Heart right ventricle (tissue), 16 donors: Measurements from ENCODE around the gene MAD1L1. TPM values are rescaled to one million over a fixed set of nuclear protein-coding genes. Genes with fewer than 3 reads are reported as not detected.

Source experiments
- ATAC-seq, 8 donors: fragments of 200-7000 bp; cut with Tn5 transposase; one replicate each; pipeline ENCODE4 v1.9.1; 2020; ENCODE audit warnings: mild to moderate bottlenecking in 8 of 8, moderate library complexity in 8 of 8, moderate number of reproducible peaks in 1 of 8
- DNase-seq, 2 donors: peaks; one replicate each; pipeline ENCODE4 v3.0.0-alpha.2; 2020
- H3K27ac ChIP-seq, 10 donors: fragments of 200-600 bp; sonication (generic) in 2 of 10; one replicate each; pipeline versions ENCODE4 v1.5.0 to v1.8.0; 2020 to 2022; ENCODE audit warnings: mild to moderate bottlenecking in 3 of 10
- H3K27me3 ChIP-seq, 7 donors: fragments of 200-600 bp; one replicate each; pipeline ENCODE4 v1.8.0; 2021 to 2022; ENCODE audit warnings: mild to moderate bottlenecking in 2 of 7
- H3K36me3 ChIP-seq, 9 donors: fragments of 200-600 bp; sonication (generic) in 1 of 9; one replicate each; pipeline versions ENCODE4 v1.5.0 to v1.8.0; 2020 to 2022; ENCODE audit warnings: mild to moderate bottlenecking in 2 of 9
- H3K4me1 ChIP-seq, 9 donors: fragments of 200-600 bp; sonication (generic) in 1 of 9; one replicate each; pipeline versions ENCODE4 v1.5.0 to v1.8.0; 2020 to 2022; ENCODE audit warnings: mild to moderate bottlenecking in 4 of 9
- H3K4me3 ChIP-seq, 10 donors: fragments of 200-600 bp; sonication (generic) in 2 of 10; one replicate each; pipeline versions ENCODE4 v1.5.0 to v1.8.0; 2020 to 2022; ENCODE audit warnings: mild to moderate bottlenecking in 7 of 10, moderate library complexity in 2 of 10
- H3K9me3 ChIP-seq, 11 donors: fragments of 200-600 bp in 10 of 11; sonication (generic) in 2 of 11; one replicate each; pipeline versions ENCODE4 v1.5.0 to v1.8.0; 2013 to 2022; ENCODE audit warnings: mild to moderate bottlenecking in 2 of 11, control low read depth in 1 of 11, moderate library complexity in 1 of 11
- WGBS, 2 donors: extraction: QIAGEN DNeasy Blood & Tissue Kit; methylation state at CpG; one replicate each; pipeline ENCODE4 v1.1.7; 2013; ENCODE audit warnings: inconsistent platforms in 1 of 2; 5-methylcytosine and 5-hydroxymethylcytosine counted together
- intact Hi-C, 10 donors: fragments of 100-400 bp; cut with DNase I; formaldehyde crosslinking; loops; one replicate each; pipeline versions ENCODE4 v1.11.1 to v1.14.2; 2022
- polyA plus RNA-seq, 2 donors: library from polyadenylated mRNA; stranded (reverse); fragments of 200-250 nt; gene quantifications; one replicate each; pipeline ENCODE4 v1.2.3, GENCODE V29; 2013
- total RNA-seq, 10 donors: library from RNA; stranded (reverse); fragmentation: NEBNext Ultra II Directional in 3 of 10; extraction: Animal tissue kit (Norgen Biotek cat#: 25700) in 3 of 10; gene quantifications; one replicate each; pipeline versions ENCODE4 v1.2.1 to v1.2.4, GENCODE V29; 2021 to 2023
- TF ChIP-seq, protein P1 (sequence below), 9 donors: fragments of 200-600 bp; sonication (generic) in 2 of 9; IDR thresholded peaks; one replicate each; pipeline versions ENCODE4 v1.5.0 to v1.8.0; 2021 to 2022; ENCODE audit warnings: antibody characterized with exemption in 9 of 9, mild to moderate bottlenecking in 5 of 9, moderate library complexity in 1 of 9
- donor health status: Arrhythmogenic right ventricular cardiomyopathy.
- donor health status: ischemic (EF 13 %, LVEDD 7.1; RV severe dilation, severe dysfunction).
- donor health status: healthy with polysubstance abuse.
- donor health status: DM: no; HTN: yes; CAD: no.
- donor health status: DM: no; HTN: no; CAD: no.
- donor health status: ischemic (EF 25% LVEDD 6.9; RV normal size, moderate dysfunction).
- donor health status: ischemic (EF 25% LVEDD 5.7; RV mildly dilated, moderate dysfunction).
- donor health status: healthy.
- donor health status: DM: yes; HTN: yes; CAD: no.
- donor health status: Ischemic cardiomyopathy.
- donor health status: ischemic (EF 35%, LVEDD 5.7; RV mildly dilated, moderate dysfunction).
- donor health status: nonischemic (EF 11% LVEDD 7.7; RV severe dilation, severe dysfunction).
- donor health status: DM: yes; HTN: yes; CAD: no.
- donor health status: PGD.
- donor health status: ischemic (EF 29% LVEDD 5.4; RV normal size, mild dysfunction).
- donor health status: nonischemic (EF 23%, LVEDD 6.1; RV moderate dilation, normal function).

Gene MAD1L1
- total and polyA plus RNA-seq, 12 donors, result 13.8 to 46.8 (median 20.2) TPM

DNA sequence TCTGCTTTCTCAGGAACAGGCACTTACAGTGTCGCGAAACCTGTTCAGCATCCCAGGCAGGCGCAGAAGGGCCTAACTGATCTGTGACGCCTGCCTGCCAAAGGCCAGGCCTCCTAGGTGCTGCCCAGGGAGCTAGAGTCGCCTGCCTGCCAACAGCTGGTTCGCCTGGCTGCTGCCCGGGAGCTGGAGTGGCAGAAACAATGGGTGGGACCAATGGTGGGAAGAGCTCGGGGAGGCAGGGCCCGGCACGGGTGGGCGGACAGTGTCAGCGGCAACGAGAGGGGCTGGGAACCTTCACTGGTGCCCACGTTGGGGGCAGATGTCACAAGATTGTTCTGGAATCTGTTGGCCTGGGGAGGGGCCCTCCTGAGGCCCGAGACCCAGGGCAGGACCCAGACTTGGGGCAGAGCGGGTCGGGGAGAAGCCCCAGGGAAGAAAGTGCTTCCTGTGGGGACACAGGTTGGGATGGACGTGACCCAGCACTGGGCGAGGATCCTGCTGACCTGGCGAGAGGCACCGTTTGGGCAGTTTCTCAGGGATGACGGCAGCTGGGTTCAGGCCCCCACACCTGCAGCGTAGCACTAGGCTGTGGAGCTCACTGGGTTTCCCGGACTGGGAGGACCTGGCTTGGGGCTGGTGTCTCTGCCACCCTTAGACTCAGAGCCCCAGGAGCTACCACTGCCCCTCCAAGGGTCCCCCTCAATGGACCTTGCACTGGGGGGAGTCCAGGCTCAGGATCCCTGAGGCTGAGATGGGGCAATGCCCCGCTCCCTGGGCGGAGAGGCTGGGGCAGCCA lies 380.8 kb downstream of the MAD1L1 start:
- Histone ChIP-seq H3K4me3 (no peak overlapping the region), H3K27me3 (no peaks in the 10 kb centered on the region), H3K27ac (no peak overlapping the region), H3K9me3 (no peaks in the 10 kb centered on the region), H3K4me1 (no peaks in the 10 kb centered on the region), H3K36me3 (no peaks in the 10 kb centered on the region)
- TF ChIP-seq, protein P1, sequence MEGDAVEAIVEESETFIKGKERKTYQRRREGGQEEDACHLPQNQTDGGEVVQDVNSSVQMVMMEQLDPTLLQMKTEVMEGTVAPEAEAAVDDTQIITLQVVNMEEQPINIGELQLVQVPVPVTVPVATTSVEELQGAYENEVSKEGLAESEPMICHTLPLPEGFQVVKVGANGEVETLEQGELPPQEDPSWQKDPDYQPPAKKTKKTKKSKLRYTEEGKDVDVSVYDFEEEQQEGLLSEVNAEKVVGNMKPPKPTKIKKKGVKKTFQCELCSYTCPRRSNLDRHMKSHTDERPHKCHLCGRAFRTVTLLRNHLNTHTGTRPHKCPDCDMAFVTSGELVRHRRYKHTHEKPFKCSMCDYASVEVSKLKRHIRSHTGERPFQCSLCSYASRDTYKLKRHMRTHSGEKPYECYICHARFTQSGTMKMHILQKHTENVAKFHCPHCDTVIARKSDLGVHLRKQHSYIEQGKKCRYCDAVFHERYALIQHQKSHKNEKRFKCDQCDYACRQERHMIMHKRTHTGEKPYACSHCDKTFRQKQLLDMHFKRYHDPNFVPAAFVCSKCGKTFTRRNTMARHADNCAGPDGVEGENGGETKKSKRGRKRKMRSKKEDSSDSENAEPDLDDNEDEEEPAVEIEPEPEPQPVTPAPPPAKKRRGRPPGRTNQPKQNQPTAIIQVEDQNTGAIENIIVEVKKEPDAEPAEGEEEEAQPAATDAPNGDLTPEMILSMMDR (IDR thresholded peaks at IDR 0.05), result no peak
- intact Hi-C loops, result no loop called here
- DNase-seq (peak in 1 of 2 donors; percentile 13), ATAC-seq (peak in 2 of 8 donors; percentile 36 to 61)
- 93% methylated on average over 26 of the region's 26 CpGs for WGBS, 2 donors

DNA sequence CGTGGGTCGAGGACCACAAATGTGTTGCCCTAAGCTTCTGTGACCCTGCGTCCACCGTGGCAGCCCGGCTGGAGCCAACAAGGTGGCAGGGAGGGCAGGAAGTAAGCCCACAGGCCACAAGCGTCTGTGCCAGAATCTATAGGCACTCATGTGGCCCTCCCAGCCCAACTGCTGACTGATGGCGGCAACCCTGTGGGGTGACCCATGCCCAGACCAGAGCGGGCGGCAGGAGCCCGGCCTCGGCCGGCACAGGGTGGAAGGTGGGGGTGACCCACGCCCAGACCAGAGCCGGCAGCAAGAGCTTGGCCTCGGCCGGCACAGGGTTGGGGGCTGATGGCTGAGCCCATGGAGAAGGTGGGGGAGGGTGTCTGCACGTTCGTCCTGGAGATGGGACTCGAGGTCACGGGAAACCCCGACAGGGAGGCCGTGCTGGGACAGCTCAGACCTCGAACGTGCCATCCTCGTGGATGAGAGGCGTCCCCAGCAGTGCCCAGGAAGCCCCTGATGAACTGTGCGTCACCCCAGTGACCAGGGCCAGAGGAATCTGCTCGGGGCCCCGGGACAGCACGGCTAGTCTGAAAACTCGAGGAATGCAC lies 381.7 kb downstream of the MAD1L1 start:
- 90 to 92% methylated on average over 31 of the region's 31 CpGs for WGBS, 2 donors
- TF ChIP-seq, protein P1 (IDR thresholded peaks at IDR 0.05), result no peak
- Histone ChIP-seq H3K9me3 (no peaks in the 10 kb centered on the region), H3K4me1 (no peaks in the 10 kb centered on the region), H3K36me3 (no peaks in the 10 kb centered on the region), H3K27me3 (no peaks in the 10 kb centered on the region), H3K27ac (no peak overlapping the region), H3K4me3 (no peak overlapping the region)
- ATAC-seq (peak in 1 of 8 donors; percentile 23), DNase-seq (peak in 1 of 2 donors; percentile 6)
- intact Hi-C loops, result no loop called here

DNA sequence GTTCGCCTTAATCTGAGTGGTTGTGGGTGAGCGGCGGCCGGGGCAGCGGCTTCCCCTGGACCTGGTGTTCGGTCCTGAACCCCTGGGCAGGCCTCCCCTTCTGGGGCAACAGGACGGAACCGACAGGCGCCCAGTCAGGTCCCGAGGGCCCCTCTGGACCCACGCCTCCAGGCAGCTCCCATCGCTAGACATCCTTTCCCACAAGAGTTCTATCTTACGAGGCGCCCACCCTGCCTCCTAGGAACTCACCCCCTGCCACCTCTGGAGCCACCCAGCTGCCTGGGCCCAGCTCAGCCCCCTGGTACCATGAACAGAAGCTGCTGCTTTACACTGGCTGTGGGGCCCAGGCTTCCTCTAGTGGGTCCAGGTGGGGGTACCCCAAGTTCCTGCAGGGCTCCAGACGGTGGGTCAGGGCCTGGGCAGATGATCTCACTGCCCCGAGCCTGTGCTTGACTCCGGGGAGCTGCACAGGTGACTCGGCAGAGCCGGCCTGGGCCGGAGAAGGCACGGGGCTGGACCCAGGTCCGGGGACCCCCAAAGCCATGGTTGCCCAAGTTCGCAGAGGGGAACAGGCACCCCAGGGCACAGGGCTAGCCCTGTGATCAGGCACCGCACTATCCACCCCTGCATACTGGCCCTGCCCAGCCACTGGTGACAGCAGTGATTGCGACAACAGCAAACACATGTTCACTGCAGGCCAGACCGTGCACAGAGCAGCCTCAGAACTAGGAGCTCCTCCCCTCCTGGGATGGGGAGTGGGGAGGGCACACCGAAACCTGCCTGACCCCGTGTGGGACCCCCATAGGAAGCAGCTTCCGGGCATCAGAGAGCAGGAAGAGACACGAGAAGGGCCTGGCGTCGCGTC lies 382.4 kb downstream of the MAD1L1 start:
- 90 to 97% methylated on average over 33 of the region's 33 CpGs for WGBS, 2 donors

More for the DNA sequence above, 382.4 kb downstream of the MAD1L1 start:
- intact Hi-C loops, result no loop called here
- peak in 1 of 2 donors; percentile 6 for DNase-seq
- Histone ChIP-seq H3K27ac (no peak overlapping the region), H3K9me3 (no peaks in the 10 kb centered on the region), H3K27me3 (no peaks in the 10 kb centered on the region), H3K36me3 (peaks cover 0 to 3% (median 0%) of the 10 kb centered on the region in 9 donors), H3K4me3 (no peak overlapping the region), H3K4me1 (no peaks in the 10 kb centered on the region)
- ATAC-seq, result no peak
- TF ChIP-seq, protein P1 (IDR thresholded peaks at IDR 0.05), result no peak
